Measurements from ENCODE around the gene CDK10.

Gene CDK10

DNA sequence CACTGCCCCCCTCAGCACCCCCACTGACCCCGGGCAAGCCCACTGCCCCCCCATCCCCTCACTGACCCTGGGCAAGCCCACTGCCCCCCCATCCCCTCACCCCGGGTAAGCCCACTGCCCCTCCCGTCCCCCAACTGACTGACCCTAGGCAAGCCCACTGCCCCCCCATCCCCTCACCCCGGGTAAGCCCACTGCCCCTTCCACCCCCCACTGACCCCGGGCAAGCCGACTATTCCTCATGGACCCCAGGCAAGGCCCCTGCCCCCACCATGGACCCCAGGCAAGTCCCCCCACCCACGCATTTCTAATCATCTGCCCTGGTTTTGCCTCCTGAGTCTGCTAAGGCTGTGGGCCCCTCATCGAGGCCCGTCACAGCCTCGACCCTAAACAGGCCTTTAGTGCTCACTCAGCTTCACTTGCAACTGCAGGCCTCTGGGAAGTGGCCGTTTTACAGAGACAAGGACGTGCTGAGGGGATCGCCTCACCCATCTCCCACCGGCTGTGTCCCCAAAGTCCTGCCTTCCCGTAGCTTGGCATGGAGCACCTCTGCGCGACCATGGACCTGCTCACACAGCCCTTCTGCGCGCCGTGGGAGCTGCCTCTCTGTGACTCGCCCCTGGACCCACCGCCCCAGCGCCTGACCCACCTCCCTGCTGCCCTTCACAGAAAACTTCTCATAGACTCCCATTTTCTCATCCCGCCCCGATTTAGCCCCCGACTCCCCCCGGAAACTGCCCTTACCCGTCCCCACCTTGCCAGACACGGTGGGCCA lies 30.6 kb downstream of the CDK10 start:
- DNase-seq, result no peak

DNA sequence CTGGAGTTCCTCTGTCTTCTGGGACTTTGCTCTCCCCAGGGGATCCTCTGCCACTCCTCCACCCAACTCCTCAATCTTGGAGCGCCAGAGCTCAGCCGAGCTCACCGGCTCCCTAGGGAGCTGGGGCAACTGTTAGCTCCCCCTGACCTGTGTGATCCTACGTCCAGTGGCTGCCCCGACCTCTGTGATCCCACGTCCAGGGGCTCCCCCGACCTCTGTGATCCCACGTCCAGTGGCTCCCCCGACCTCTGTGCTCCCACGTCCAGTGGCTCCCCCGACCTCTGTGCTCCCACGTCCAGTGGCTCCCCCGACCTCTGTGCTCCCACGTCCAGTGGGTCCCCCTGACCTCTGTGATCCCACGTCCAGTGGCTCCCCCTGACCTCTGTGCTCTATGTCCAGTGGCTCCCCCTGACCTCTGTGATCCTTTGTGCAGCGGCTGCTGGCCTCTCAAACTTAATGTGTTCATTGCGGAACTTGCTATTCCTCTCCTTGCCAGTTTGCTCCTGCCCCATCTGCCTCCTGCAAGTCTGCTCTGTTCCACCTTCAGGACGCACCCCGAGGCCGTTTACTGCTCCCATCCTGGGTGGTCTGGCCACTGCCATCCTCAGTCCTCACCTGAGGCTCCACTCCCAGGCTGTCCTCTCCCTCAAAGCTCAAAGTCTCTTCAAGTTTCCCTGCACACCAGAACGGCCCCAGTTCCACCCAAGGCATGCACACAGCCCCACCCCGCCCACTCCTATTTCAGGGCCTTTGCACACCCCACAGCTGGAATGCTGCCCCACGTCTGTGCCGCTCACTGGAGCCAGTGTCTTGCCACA lies 31.4 kb downstream of the CDK10 start:
- no peak for DNase-seq

DNA sequence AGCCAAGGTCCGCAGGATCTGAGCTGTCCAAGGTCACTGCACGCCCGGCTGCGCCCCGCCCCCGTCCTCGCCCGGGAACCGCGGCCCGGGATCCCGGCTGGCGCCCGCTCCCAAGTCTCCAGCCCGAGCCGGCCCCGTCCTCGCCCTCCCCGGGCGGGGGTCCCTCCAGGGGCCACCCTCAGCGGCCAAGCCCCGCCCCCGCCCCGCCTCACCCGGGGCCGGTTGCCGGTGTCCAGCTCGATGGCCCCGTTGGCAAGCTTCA lies 34.0 kb downstream of the CDK10 start:
- peak; percentile 61 for DNase-seq

DNA sequence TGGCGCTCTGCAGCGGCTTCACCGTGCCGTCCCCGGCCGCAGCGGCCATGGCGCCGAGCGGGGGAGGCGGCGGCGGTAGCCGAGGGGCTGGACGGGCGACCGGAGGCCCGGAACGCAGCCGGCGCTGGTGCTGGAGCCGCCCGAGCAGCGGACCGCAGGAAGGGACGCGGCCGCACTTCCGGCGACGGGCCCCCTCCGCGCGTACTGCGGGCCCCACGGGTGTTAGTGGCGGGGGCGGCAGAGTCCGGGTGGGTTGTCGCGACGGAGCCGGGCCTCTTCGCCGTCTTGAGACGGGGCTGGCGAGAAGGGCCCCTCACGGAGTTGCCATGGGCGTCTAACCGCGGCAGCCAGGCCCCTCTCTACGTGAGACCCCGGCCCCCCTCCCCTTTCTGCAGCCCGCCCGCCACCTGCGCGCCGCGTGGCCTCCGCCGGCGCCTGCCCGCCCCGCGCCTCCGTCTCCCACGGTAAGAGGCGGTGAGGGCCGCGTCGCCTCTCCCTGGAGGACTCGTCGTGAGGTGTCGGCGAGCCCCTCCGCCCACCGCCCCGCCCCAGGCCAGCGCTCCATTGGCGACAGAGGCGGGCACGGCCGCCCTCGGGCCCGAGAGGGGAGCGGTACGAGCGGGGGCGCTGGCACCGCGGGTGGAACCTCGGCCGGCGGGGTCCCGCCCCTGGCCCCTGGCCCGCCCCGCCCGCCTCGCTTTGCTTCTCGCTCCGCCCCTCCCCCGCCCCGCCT lies 34.5 kb downstream of the CDK10 start, which contains the start of the genes VPS9D1 and ZNF276:
TSS of gene VPS9D1 (minus strand) at position 86 of the 733 bp plus-strand sequence. CDS start at position 49, 37 bp downstream.
TSS of gene ZNF276 (plus strand) at position 725 of the 733 bp plus-strand sequence. CDS start 104 bp downstream, outside the sequence.
- peak; percentile 79 for DNase-seq

DNA sequence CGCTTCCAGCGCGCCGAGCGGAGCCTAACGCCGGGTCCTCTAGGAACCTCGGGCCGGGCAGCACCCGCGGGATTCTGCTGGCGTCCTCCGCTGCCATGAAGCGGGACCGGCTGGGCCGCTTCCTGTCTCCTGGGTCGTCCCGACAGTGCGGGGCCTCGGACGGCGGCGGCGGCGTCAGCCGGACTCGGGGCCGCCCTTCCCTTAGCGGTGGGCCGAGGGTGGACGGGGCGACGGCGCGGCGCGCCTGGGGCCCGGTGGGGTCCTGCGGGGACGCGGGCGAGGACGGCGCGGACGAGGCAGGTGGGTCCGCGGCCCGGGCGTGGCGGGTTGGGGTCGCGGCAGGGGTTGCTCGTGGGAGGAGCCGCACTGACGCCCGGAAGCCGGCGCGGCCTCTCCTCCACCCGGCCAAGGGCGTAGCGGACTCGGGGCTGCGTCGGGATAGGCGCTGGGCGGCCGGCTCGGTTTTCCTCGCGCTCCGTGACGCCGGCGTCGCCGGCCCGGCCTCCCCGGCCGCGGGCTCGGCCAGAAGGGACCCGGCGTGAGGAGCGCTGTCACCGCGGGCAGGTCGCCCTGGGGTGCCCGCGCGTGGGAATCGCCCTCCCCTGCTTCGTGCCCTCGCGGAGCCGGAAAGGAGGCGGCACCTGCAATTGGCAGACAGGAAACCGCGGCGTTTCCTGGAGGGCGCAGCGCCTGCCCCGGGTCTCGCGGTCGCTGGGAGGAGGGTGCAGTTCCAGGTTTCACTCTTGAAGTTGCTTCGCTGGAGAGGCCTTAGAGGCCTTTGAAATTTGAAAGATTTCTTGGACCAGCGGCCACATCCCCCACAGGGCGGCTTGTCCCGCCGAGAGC lies 35.3 kb downstream of the CDK10 start:
- peak; percentile 21 for DNase-seq

DNA sequence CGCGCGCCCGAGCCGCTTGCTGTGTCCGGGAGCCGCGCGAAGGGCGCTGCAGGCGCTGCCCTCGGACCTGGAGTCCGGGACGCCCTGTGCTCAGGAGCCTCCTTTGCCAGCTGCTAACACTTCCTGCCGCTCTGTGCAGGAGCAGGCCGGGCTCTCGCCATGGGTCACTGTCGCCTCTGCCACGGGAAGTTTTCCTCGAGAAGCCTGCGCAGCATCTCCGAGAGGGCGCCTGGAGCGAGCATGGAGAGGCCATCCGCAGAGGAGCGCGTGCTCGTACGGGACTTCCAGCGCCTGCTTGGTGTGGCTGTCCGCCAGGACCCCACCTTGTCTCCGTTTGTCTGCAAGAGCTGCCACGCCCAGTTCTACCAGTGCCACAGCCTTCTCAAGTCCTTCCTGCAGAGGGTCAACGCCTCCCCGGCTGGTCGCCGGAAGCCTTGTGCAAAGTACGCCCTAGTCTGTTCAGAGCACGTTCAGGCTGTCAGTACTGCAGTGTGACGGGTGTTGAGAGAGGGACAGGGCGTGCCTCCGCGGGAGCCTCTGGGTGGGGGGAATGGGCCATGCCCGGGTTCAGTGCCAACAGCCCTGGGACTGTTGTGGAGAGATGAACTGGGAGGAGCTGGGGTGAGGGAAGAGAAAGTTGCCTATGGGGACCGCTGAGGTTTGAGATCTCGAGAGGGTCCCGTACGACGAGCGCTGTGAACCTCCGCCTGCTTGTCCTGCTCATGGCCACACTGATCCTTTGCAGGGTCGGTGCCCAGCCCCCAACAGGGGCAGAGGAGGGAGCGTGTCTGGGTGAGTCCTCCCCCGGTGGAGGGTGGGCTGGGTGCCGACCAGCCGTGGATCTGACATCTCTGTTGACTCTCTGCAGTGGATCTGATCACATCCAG lies 36.1 kb downstream of the CDK10 start:
- no peak for DNase-seq

DNA sequence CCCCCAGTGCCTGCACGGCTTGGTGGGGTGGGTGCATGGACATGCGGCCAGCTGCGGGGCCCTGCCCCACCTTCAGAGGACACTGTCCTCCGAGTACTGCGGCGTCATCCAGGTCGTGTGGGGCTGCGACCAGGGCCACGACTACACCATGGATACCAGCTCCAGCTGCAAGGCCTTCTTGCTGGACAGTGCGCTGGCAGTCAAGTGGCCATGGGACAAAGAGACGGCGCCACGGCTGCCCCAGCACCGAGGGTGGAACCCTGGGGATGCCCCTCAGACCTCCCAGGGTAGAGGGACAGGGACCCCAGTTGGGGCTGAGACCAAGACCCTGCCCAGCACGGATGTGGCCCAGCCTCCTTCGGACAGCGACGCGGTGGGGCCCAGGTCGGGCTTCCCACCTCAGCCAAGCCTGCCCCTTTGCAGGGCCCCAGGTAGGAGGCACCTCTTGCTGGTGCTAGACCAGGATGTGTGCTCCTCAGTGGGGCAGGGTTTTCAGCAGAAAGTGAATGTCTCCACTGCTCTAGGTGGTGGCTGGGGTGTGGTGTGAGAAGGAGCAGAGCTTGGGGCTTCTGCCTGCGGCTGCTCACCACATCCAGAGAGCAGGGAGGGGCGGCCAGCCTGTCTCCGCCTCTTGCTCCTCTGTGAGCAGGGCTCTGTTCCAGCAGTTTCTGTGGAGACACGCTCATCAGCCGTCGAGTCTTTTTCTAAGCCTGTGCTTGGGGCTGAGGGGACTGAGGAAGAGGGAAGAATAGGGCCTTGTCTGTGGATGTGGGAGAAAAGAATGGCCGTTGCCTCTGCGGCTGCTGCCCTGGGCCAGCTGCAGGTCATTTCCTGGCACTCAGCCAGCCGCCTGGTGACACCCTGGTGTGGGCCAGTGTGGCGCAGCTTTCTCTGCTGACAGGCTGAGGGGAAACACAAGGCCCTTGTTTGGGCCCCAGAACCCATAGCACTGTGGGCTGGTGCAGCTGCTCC lies 37.1 kb downstream of the CDK10 start:
- no peak for DNase-seq

DNA sequence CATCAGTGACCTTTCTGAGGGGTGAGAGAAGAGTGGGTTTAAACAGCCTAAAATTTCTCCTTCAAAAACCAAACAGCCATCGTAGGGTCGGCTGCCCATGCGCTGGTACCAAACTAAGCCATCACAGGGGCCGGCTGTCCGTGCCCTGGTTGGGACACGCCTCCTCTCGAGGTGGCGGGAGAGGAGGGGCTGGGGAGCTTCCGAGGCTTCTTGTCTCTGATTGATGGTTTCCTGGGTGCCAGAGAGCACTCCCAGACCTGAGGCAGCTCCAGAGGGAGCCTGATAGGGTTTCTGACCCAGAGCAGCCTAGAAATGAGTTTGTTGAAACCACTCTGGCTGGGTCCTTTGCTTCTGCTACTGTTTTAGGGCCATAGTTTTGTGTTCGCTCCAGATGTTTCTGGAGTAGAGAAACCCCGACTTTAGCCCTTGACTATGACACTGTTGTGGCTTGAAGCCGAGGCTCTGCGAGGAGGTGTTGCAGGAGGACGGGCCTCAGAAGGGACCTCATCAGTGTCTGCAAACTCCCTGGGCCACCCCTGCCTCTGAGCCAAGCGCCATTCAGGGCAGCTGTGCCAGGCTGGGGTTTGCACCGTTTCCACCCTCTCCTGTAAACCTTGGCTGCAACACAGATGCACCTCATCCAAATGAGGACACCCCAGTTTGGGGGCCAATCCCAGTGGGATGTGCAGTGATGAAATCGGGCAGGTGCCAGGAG lies 41.1 kb downstream of the CDK10 start:
- no peak for DNase-seq

DNA sequence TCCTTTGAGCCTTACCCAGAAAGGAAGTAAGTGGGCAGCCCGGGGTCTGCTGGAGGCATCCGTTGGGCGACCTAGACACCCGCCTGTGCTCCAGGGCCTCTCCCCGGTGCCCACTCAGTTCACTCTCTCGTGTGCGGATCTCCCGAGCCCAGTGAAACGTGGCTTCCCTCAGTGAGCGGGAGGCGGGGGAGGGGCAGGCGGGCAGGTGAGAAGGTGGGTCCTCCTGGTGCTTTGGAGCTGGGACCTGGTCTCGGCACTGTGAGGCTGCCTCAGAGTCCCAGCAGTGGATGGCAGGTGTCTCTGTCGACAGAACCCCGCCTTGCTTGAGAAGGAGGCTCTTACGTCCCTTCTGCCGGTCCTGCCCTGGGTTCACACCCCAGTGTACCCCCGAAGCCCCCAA lies 42.8 kb downstream of the CDK10 start:
- DNase-seq, result no peak

DNA sequence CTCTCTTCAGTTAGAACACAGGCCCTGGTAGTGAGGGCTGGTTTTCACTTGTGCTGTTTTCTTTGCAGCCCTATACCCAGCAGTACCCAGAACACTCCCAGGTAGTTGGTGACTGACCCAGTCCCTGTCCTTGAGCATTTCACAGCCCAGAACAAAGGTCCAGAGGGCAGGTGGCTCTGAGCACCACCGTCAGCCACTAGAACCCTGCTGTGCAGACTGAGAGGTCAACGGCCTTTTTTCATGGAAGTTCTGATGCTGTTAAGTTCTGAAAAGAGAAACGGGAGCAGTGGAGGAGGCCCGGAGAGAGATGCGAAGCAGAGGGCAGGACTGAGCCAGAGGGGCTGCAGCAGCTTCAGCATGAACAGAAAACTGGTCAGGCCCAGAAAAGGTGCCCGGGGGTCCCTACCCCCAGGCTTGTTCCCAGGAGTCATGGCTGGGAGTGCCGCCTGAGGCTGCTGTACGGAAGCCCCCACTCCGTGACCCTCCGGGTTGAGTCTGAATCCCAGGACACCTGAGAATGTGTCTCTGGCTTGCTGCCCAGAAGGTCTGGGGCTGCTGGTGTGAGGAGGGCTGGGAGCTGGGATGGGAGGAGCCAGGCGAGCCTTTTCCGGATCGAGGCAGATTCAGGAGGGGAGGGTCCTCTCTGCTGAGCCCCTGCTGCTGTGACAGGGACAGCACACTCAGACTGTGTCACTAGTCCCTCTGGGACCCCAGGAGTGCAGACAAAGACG lies 43.5 kb downstream of the CDK10 start:
- DNase-seq, result no peak

DNA sequence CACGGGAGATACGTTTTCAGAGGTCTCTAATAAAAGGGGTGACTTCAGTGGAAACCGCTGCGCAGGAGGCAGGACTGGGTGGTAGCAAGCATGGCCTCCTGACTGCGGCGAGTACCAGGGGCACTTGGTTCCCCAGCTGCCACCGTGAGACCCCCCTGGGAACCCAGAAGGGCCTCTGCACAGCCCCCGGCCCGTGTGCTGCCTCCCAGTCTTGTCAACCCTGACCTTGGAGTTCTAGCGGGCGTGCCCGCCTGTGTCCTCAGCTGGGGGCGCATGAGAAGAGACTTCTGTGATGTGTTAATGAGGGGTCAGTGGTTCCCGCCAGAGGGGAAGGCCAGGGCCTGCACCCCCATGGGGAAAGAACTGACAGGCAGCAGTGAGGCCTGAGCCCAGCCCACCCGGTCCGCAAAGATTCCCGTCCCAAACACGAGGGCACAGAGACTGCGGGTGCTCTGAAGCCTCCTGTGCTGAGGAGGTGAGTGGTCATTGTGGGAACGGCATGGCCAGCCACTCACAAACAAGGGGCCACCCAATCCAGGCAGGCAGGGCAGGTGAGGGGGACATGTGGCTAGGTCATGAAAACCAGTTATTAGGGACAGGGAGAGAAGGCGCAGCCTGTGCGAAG lies 44.2 kb downstream of the CDK10 start:
- DNase-seq, result no peak

DNA sequence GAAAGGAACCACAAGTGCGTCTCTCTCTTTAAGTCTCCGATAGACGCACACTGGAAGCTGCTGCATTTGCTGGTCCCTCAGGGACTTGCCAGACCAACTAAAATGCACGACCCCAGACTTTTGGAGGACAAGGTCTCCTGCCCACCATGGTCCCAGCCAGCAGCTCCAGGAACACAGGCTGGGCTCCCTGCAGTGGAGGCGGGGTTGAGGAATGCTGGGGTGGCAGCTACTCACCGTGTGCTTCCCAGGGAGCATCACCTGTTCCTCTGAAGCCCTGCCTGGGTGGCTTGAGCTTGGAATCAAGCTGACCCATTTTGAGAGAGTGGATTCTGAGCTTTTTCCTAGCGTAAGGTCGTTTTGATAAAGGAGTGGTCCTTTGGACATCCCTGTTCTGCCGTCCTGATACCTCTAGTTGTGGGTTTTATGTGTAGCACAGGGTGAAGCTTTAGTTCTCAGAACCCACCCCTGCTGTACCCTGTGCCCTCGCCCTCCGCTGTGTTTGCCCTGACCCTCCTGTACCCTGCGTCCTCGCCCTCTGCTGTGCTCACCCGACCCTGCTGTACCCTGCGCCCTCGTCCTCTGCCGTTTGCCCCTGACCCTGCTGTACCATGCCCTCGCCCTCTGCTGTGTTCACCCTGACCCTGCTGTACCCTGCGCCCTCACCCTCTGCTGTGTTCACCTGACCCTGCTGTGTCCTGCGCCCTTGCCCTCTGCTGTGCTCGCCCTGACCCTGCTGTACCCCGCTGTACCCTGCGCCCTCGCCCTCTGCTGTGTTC lies 45.8 kb downstream of the CDK10 start:
- no peak for DNase-seq

DNA sequence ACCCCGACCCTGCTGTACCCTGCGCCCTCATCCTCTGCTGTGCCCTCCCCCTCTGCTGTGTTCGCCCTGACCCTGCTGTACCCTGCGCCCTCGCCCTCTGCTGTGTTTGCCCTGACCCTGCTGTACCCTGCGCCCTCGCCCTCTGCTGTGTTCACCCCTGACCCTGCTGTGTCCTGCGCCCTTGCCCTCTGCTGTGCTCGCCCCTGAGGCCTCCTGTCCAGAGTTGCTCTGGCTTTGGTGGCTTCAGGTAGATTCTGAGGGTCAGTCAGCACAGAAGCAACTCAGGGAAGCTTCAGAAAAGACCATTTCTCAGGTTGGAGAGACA lies 46.4 kb downstream of the CDK10 start:
- DNase-seq, result no peak

DNA sequence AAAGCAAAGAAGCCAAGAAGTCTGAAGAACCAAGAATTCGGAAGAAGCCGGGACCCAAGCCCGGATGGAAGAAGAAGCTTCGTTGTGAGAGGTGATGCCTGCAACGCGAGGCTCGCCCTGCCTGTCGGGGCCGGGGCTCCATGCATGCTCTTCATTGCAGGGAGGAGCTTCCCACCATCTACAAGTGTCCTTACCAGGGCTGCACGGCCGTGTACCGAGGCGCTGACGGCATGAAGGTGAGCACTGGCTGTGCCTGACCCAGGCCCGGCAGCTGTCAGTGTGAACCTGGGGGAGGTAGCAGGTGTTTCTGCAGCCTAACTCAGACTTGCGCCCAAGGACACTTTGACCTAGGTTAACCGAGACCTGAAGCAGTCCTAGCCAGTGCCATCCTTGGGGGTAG lies 46.8 kb downstream of the CDK10 start:
- DNase-seq, result no peak

DNA sequence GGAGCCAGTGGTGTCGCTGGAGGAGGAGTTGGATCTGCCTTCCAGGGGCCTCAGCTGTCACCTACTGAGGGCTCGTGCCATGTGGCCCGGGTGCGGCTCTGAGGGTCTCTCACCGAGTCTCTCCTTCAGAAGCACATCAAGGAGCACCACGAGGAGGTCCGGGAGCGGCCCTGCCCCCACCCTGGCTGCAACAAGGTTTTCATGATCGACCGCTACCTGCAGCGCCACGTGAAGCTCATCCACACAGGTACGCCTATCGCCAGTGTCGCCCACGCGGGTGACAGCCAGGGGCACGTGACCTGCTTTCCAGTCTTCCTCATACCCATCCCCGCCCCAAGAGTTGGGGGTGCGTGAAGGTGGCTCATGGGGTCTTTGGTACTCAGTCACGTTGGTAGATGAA lies 47.3 kb downstream of the CDK10 start:
- no peak for DNase-seq

DNA sequence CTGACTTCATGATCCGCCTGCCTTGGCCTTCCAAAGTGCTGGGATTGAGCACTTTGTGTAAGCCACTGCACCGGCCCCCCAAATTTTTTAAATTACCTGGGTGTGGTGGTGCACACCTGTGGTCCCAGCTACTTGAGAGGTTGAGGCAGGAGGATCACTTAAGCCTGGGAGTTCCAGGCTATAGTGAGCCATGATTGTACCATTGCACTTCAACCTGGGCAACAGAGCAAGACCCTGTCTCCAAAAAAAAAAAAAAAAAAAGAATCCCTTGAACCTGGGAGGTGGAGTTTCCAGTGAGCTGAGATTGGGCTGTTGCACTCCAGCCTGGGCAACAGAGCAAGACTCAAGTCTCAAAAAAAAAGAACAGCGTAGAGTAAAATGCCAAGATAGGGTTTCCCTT lies 50.1 kb downstream of the CDK10 start:
- DNase-seq, result no peak

DNA sequence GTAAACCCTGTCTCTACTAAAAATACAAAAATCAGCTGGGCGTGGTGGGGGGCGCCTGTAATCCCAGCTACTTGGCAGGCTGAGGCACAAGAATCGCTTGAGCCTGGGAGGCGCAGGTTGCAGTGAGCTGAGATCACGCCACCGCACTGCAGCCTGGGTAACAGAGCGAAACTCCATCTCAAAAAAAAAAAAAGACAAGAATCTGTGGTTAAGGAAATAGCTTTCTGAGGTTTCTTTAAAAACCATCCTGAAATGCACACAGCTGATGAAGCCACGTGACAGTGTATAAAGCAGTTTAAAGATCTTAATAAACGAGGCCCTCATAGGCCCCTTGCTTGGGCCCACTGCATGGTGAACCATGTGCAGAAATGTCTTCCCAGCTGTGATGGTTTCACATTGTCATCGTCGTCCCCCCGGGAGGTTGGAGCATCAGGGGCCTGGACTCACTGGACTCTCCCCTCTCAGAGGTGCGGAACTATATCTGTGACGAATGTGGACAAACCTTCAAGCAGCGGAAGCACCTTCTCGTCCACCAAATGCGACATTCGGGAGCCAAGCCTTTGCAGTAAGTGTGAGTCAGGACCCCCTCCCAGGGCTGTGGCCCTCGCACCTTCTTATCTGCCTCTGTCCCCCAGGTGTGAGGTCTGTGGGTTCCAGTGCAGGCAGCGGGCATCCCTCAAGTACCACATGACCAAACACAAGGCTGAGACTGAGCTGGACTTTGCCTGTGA lies 51.0 kb downstream of the CDK10 start:
- DNase-seq, result no peak
